ENCODE results near the gene PLEKHA3.
"Not testable (repeated sequence)": the region's sequence is repeated elsewhere in the genome, so short reads cannot be mapped to it uniquely, and the experiment has no call there.

The PLEKHA3 gene

GRCh38 chr2:178480227-178481181, at the start of gene PLEKHA3:
PLEKHA3 (plus strand) TSS chr2:178480457; CDS start chr2:178480870, 413 bp downstream.
- peak; percentile 84 for DNase-seq

DNA sequence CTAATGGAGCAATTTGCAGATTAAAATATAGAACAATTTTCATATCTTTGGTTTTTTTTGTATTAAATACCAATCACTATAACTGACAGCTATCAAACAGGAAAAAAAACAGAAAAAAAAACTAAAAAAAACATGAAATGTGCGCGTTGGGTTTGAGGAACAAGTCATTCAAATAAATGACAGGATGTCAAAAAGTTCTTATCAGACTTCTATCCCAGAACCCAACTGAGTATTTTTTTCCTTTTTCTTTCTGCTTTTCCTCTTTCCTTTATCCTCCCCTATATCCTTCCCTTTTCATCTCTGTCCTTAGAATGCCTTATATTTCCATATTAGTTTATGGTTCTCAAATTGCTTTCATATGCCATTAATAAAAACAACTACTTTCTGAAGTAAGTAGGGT, 43.6 kb upstream of the PLEKHA3 start:
- no peak for DNase-seq

GRCh38 chr2:178441426-178441825, 38.8 kb upstream of the PLEKHA3 start:
- no peak for DNase-seq

- no peak for DNase-seq
These were observed 31.1 kb upstream of the PLEKHA3 start for GRCh38 chr2:178448968-178449661.

DNA sequence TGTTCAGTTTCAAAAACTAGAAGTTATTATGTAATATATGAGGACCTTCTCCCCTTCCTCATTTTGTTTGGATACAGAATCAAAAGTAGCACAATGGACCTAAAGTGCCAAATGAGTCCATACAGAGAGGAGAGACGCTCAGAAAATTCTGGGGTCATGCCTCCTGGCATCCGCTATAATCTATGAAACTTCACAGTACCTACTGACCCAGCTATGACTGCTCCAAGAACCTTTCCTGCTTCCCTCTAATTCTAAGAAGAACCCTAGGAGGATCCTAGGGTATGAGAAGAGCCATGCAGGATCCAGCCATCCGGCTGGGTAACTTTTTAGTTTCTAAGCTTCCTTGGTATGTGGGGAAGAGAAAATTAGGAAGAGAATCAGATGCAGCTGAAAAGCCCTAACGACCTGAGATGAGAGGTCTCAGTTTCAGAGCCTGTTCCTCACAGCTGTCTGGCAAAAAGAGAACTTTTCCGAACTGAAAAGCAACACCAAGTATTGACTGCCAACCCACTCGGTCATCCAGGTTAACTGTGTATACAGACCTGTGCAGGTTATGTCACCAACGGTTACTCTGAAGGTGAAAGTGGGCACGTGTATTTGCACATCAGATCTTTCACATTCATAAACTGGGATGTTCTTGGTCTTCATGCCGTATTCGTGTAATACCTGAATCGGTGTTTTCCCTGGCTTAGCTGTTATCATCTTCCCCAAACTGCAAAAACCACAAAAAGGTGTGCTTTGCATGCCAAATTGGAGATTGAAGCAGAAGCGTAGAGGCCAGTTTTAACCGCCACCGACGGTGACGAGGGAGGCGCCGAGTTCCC, 30.3 kb upstream of the PLEKHA3 start:
- no peak for DNase-seq

GRCh38 chr2:178450524-178450773, 29.8 kb upstream of the PLEKHA3 start:
- no peak for DNase-seq

GRCh38 chr2:178450774-178451525, 29.3 kb upstream of the PLEKHA3 start, which contains the start of the genes PJVK and PRKRA:
PJVK (plus strand) TSS chr2:178451378; CDS start chr2:178453410, 2,032 bp downstream.
PRKRA (minus strand) TSS chr2:178451175; CDS start chr2:178451030, 145 bp downstream.
- peak; percentile 74 for DNase-seq

DNA sequence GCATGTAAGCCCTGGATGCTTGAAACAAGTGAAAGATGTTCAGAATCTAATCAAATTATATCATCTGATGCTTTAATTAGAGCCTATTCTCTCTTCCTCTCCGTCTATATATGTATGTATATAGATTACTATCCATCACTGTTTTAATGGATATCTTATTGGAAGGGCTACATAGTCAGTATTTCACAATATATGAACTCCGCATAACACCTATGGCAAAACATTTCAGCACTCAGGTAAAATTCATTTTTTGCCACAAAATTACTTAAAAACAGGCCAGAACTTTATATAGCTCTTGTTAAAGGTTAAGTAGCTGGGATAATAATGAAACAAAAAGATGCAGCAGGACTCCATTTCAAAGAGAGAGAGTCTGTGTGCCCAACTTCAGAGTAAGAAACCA, 27.9 kb upstream of the PLEKHA3 start:
- DNase-seq, result no peak

DNA sequence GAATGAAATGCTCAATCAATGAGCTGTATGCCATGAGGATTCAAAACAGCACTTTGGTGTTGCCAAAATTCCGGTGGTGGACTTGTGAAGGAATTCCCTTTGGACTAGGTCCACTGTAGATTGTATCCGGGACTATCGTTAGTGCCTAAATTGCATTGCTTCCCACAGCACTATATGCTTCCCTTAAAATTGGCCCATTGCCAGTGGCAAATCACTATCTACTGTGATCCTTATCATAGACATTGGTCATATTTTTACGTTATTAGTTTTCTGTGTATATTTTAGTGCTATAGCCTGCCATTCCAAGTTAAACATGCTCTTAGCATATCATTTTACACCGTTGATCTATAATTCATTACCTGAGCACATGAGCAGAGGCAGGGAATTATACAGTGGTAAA, 27.4 kb upstream of the PLEKHA3 start:
- DNase-seq, result no peak

DNA sequence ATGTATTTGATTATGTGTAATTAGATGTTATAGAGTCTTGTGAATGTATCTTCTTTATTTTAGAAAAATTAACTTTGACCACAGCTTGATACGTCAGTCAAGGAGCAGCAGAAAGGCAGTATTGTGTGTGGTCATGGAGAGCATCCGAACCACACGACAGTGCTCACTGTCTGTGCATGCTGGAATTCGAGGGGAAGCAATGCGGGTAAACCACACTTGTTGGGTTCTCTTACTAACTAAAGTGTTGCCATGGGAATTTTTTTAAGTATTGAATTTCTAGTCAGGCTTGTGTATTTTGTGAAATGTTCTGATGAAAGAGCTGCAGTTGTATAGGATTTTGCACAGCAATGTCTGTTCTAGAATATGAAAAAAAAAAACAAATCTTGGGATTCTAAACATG, 24.3 kb upstream of the PLEKHA3 start:
- no peak for DNase-seq

DNA sequence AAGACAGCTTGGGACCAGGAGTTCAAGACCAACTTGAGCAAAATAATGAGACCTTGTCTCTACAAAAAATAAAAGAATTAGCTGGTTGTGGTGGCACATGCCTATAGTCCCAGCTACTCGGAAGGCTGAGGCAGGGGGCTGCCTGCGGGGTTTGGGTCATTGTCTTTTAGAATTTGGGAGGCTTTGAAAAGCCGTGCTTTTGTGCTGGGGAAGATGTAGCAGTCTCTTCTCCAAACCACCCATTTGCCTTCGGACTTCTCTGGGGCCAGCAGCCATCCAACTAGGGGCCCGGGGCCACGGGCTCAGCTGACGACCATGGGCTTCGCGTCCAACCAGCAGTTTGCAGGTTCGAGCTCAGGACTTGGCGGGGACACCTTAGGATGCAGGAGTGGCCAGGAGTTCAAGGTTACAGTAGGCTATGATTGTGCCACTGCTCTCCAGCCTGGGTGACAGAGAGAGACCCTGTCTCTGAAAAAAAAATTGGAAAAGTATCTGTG, 22.8 kb upstream of the PLEKHA3 start:
- DNase-seq, result no peak

- no peak for DNase-seq
These were observed 10.9 kb upstream of the PLEKHA3 start for GRCh38 chr2:178469219-178469849.

DNA sequence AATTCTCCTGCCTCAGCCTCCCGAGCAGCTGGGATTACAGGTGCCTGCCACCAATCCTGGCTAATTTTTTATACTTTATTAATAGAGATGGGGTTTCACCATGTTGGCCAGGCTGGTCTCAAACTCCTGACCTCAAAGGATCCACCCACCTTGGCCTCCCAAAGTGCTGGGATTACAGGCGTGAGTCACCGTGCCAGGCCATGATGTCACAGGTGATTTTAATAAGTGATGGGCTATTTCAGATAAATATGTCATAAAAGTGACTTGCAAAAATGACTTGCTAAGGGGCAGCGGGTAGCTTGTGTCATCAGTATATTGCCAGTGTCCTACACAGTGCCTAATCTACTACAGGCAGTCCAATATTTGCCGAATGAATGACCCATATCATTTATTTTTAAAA, 8.9 kb upstream of the PLEKHA3 start:
- DNase-seq, result not testable (repeated sequence)

DNA sequence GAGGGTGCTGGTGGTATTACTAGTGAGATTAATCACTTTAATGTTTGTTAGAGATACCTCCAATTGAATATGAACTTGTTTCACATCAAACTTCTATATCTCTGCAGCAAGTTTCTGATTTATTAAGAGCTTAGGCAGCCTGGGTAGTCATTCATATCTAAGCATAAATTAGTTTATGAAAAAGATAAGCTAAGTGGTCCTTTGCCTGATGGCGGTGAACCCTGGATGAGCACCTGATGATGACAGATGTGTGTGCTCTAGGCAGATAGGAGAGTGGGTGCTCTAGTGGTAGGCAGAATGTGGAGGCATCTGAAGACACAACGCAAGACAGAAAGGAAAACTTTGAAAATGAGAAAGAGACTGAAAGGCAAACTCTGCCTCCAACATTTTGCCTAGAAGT, 6.9 kb upstream of the PLEKHA3 start:
- no peak for DNase-seq

- no peak for DNase-seq
These were observed 6.3 kb upstream of the PLEKHA3 start for GRCh38 chr2:178473931-178474330.

DNA sequence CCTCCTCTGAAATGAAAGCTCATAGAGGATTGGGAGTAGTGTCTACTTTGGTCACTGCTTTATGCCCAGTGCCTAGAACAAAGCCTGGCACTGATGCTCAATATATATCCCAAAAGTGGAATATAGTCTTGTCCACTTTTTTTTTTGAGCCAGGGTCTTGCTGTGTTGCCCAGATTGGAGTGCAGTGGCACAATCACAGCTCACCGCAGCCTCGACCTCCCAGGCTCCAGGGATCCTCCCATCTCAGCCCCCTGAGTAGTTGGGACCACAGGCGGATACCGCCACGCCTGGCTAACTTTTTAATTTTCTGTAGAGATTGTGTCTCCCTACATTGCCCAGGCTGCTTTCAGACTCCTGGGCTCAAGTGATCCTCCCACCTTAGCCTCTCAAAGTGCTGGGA, 5.7 kb upstream of the PLEKHA3 start:
- no peak for DNase-seq

- DNase-seq, result no peak
These were observed 3.8 kb upstream of the PLEKHA3 start for GRCh38 chr2:178476477-178476876.

- no peak for DNase-seq
These were observed 2.7 kb upstream of the PLEKHA3 start for GRCh38 chr2:178477443-178478129.

DNA sequence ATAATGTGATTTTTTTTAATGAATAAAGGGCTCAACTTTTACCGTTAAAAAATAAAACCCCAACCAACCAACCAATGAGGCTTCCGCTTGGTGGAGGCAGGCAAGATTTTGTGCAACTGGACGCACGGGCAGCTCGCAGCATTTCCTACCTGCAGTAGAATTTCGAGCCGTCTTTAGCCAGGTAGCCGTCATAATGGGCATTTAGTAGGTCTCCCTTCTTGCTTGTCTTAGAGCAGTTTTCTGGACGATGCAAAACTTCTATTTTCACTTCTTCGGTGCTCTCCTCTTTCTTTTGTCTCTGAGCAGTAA, 2.2 kb upstream of the PLEKHA3 start:
- no peak for DNase-seq

DNA sequence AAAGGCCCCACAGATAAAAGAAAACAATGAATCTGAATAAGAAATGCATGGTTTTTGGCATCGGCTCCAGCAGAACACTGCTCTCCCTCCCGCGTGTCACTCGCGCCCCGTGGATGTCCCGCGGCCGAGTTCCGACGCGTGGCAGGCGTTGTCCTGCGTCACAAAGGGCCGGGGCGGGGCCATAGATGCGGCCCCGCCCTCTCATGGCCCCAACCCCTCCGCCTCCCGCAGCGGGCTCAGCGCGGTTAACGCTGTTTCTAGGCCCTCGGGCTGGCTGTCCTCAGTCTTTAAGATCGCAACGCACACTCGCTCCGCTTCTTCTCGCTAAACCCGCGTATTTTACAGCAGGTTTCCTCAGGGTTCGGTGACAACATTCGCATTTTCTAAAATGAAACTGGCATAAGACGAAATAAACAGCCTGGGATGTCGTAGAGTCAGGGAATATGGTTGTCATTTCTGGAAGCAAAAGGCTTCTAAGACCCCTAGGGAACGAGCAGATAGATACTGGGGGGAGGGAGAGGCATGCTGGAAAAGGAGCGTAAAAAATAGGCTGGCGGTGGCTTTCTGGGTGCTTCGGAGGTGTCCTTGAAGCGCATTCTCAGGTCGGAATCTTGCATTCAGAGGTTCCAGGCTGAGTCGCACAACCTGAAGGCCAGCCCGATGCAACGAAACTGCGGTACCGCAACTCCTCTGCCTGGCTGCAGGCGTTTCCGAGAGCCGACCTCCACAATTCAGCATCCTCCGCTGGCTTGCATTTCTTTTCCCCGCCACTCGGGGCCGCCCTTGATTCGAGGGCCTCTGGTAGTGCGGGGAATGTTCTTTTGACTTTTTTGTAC, 1.6 kb upstream of the PLEKHA3 start, which contains the start of gene FKBP7:
Gene FKBP7 (minus strand): TSS at position 162 of the 836 bp plus-strand sequence. CDS start 101 bp downstream, at position 61.
- DNase-seq, result peak; percentile 48
